ENCODE results near the gene LUZP1.

DNA sequence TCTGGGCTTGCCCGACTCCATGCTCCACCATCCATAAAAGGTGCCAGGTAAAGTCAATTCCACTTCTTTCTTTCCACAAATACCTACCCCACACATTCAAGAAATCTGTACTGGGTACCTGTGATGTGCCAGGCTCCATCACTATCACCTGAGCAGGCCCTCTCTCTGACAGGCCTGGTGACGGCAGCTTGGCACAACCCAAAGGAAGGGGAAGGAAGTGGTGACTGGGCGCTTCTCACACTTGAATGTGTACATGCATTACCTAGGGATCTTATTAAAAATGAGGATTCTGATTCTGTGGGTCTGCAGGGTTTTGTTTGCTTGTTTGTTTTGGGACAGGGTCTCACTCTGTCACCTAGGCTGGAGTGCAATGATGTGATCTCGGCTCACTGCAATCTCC, 41.1 kb upstream of the LUZP1 start:
- TF ChIP-seq YY1 (IDR thresholded peaks at IDR 0.05; ENCODE audit: insufficient read depth, insufficient read length), result no peak
- TF ChIP-seq SUZ12 (IDR thresholded peaks at IDR 0.05; ENCODE audit: extremely low read depth, insufficient read depth, insufficient read length), result no peak
- no peak for TF ChIP-seq ZNF274 (IDR thresholded peaks at IDR 0.05; ENCODE audit: low read depth, low read length)
